Measurements from ENCODE around the gene DNAAF2. TPM values are rescaled to one million over a fixed set of nuclear protein-coding genes. Genes with fewer than 3 reads are reported as not detected.
"Not testable (repeated sequence)": the region's sequence is repeated elsewhere in the genome, so short reads cannot be mapped to it uniquely, and the experiment has no call there.

Gene DNAAF2
- total RNA-seq, 4 donors from 2014 or later = 7.5 to 11.8 (median 9.5) TPM

- H3K4me3 ChIP-seq = peak overlapping the region; percentile 80
- 2% methylated on average over 13 of the region's 21 CpGs for whole genome bisulfite sequencing
Observed at GRCh38 chr14:49586673-49587460, 48.2 kb downstream of the DNAAF2 start.

GRCh38 chr14:49585803-49586672, 49.0 kb downstream of the DNAAF2 start, which contains the start of gene RPS29:
Gene RPS29, minus strand, starts transcription at chr14:49586380. Its CDS starts 34 bp downstream, at chr14:49586346.
- TF ChIP-seq POLR2AphosphoS5 (IDR thresholded peaks at IDR 0.05) (peak; percentile 70 to 92 (median 83)), POLR2A (IDR thresholded peaks at IDR 0.05) (peak; percentile 45 to 90), CTCF (IDR thresholded peaks at IDR 0.05) (no peak)
- Histone ChIP-seq H3K27ac (peak within 1 kb of the TSS; percentile 95), H3K4me1 (peaks cover 24% of the 10 kb centered on the region), H3K9me3 (no peaks in the 10 kb centered on the region), H3K27me3 (no peaks in the 10 kb centered on the region), H3K4me3 (peak within 1 kb of the TSS; percentile 80), H3K36me3 (peaks cover 15% of the 10 kb centered on the region)
- WGBS = 0% methylated on average over 27 of the region's 55 CpGs
- peak; percentile 99 for DNase-seq (ENCODE audit: low spot score in 2 of 2)

More at GRCh38 chr14:49586673-49587460, 48.2 kb downstream of the DNAAF2 start:
- H3K4me1 ChIP-seq = peaks cover 24% of the 10 kb centered on the region
- H3K27ac ChIP-seq = peak overlapping the region; percentile 95
- no peaks in the 10 kb centered on the region for H3K9me3 ChIP-seq
- no peaks in the 10 kb centered on the region for H3K27me3 ChIP-seq
- DNase-seq (ENCODE audit: low spot score in 2 of 2) = no peak
- TF ChIP-seq POLR2A (IDR thresholded peaks at IDR 0.05) (no peak), CTCF (IDR thresholded peaks at IDR 0.05) (peak; percentile 66 to 78), POLR2AphosphoS5 (IDR thresholded peaks at IDR 0.05) (no peak), EP300 (IDR thresholded peaks at IDR 0.05) (no peak)
- peaks cover 15% of the 10 kb centered on the region for H3K36me3 ChIP-seq

GRCh38 chr14:49584981-49585640, 49.9 kb downstream of the DNAAF2 start:
- H3K27ac ChIP-seq = peak overlapping the region; percentile 95
- DNase-seq (ENCODE audit: low spot score in 2 of 2); H3K27me3 ChIP-seq; H3K9me3 ChIP-seq: not testable (repeated sequence)
- 22% methylated on average over 32 of the region's 32 CpGs for WGBS
- H3K4me3 ChIP-seq = peak overlapping the region; percentile 80
- H3K36me3 ChIP-seq = peaks cover 15% of the 10 kb centered on the region
- peaks cover 31% of the 10 kb centered on the region for H3K4me1 ChIP-seq

- H3K27me3 ChIP-seq = no peaks in the 10 kb centered on the region
- DNase-seq (ENCODE audit: low spot score in 2 of 2) = no peak
- no peak overlapping the region for H3K27ac ChIP-seq
- H3K9me3 ChIP-seq = no peaks in the 10 kb centered on the region
- TF ChIP-seq POLR2AphosphoS5 (IDR thresholded peaks at IDR 0.05) = no peak
- TF ChIP-seq EP300 (IDR thresholded peaks at IDR 0.05) = no peak
- TF ChIP-seq POLR2A (IDR thresholded peaks at IDR 0.05) = no peak
- no peak for TF ChIP-seq CTCF (IDR thresholded peaks at IDR 0.05)
- WGBS = 91% methylated on average over 11 of the region's 11 CpGs
- peaks cover 31% of the 10 kb centered on the region for H3K4me1 ChIP-seq
- H3K4me3 ChIP-seq = peak overlapping the region; percentile 80
- H3K36me3 ChIP-seq = peaks cover 15% of the 10 kb centered on the region
Observed at GRCh38 chr14:49584058-49584457, 51.0 kb downstream of the DNAAF2 start.

GRCh38 chr14:49583629-49584028, 51.4 kb downstream of the DNAAF2 start:
- Histone ChIP-seq H3K9me3 (no peaks in the 10 kb centered on the region), H3K27me3 (no peaks in the 10 kb centered on the region), H3K4me1 (peaks cover 31% of the 10 kb centered on the region), H3K4me3 (no peak overlapping the region), H3K36me3 (peaks cover 15% of the 10 kb centered on the region), H3K27ac (no peak overlapping the region)
- 92% methylated on average over 6 of the region's 6 CpGs for WGBS
- no peak for TF ChIP-seq POLR2AphosphoS5 (IDR thresholded peaks at IDR 0.05)
- no peak for TF ChIP-seq EP300 (IDR thresholded peaks at IDR 0.05)
- no peak for TF ChIP-seq POLR2A (IDR thresholded peaks at IDR 0.05)
- TF ChIP-seq CTCF (IDR thresholded peaks at IDR 0.05) = no peak
- no peak for DNase-seq (ENCODE audit: low spot score in 2 of 2)

Data from suprapubic skin (tissue), 4 donors.